ENCODE results near the gene WBP2.
"Not testable (repeated sequence)": the region's sequence is repeated elsewhere in the genome, so short reads cannot be mapped to it uniquely, and the experiment has no call there.

The WBP2 gene

GRCh38 chr17:75888484-75888883, 33.3 kb upstream of the WBP2 start:
- no peak for DNase-seq

DNA sequence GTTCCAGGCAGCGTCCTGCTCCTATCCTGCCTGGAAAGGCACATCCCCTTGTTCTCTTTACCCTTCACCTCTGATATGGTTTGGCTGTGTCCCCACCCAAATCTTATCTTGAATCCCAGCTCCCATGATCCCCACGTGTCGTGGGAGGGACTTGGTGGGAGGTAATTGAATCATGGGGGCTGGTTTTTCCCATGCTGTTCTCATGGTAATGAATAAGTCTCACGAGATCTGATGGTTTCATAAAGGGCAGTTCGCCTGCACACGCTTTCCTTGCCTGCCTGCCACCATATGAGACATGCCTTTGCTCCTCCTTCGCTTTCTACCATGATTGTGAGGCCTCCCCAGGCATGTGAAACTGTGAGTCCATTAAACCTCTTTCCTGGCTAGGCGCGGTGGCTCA, 30.7 kb upstream of the WBP2 start:
- not testable (repeated sequence) for DNase-seq

DNA sequence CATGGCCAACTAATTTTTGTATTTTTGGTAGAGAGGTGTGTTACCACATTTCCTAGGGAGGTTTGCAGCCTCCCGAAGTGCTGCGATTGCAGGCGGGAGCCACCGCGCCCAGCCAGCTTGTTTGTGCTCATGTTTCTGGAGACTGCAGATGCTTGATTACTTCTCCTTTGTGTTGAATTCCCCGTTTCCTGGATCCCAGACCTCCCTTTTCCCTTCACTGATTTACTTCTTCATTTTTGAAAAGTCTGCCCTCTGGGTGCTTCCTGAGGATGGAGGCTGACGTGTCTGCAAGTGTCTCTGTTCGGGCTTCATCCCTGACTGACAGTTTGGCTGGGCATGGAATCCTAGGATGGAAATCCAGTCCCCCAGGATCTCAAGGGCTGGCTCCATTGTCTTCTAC, 30.3 kb upstream of the WBP2 start:
- no peak for DNase-seq

DNA sequence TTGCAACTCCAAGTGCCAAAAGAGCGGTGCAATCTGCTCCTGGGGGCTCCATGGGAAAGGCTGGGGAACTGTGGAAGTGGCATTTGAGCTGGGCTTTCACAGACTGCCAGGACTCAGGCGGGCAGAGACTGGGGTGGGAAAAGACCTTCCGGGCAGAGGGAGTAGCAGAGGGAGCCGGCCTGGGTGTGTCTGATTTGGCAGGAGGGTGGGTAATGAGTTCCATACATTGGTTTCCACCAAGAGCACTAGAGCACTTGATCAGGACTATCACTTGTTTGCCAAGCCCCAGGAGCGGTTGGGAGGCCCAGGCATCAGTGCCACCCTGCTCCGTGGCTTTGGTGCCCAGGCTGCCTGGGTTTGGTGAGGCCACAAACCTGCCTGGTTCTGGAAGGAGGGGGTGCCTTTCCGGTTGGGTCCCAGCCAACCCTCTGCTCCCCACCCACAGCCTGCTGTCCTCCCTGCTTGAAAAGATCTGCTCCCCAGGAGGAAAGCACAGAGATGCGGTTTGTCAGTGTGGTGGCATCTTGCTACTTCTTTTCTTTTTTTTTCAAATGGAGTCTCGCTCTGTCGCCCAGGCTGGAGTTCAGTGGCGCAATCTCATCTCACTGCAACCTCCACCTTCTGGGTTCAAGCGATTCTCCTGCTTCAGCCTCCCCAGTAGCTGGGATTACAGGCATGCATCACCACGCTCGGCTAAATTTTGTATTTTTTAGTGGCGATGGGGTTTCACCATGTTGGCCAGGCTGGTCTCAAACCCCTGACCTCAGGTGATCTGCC, 26.7 kb upstream of the WBP2 start:
- no peak for DNase-seq

- no peak for DNase-seq
Measured at GRCh38 chr17:75880266-75880665, 25.1 kb upstream of the WBP2 start.

- DNase-seq: peak in 12 of 14 donors; percentile 32 to 75 (median 46)
Measured at GRCh38 chr17:75878174-75878998, 23.3 kb upstream of the WBP2 start, which contains the start of gene TRIM47. TRIM47 (minus strand) TSS chr17:75878581; CDS start chr17:75878548, 33 bp downstream.

DNA sequence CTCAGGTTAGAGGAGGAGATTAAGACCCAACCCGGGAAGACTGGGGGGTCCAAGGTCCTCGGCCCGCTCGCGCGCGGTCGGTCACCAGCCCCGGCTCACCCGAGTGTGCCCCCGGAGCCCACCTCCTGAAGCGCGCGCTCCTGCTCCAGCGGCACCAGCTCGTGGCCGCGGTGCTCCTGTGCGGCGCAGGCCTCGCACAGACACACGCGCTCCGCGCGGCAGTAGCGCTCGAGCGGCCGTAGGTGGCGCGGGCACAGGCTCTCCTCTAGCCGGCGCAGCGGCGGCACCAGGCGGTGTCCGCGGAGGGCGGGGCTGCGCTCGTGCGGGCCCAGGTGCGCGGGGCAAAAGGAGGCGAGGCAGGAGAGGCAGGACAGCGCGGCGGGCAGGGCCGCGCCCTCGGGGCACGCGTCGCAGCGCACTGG, 22.6 kb upstream of the WBP2 start:
- peak in 9 of 14 donors; percentile 28 to 78 (median 63) for DNase-seq

GRCh38 chr17:75876938-75877751, 22.0 kb upstream of the WBP2 start:
- peak in 13 of 14 donors; percentile 41 to 92 (median 80) for DNase-seq

GRCh38 chr17:75876190-75876937, 21.2 kb upstream of the WBP2 start:
- peak in 1 of 14 donors; percentile 62 for DNase-seq

GRCh38 chr17:75875940-75876189, 20.7 kb upstream of the WBP2 start:
- DNase-seq: peak in 8 of 14 donors; percentile 45 to 91 (median 60)

DNA sequence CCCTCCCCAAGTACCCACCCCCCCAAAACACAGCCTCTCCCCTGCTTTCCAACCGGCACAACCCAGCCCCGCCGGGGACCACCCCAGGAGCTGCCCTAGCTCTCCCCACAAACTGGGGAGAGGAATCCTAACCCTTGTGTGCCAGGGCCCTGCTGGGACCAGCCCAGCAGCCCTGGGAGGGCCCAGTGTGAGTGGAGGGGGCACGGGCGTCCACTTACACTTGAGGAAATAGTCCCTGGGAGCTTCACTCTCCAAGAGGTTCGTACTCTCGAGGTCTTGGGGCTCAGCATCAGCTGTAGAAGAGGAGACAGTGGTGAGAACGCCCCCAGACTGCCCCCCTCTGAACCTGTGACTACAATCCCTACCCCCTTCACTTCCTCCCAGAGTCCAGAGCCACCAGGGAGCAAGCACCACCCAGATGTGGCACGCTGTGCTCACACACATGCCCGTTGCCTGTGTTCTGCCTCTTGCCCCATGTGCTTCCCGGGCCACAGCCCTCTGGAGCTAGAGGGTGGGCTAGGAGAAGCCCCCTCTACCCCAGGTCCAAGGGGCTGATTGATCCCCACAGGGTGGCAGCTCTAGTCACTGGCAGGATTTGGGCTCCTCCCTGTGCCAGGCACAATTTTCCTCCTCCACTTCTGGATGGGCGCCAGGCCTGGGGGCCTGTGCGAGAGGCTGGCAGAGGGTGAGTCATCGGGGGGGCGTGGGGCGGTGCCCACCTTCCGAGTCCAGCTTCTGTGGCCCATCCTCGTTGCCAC, 20.2 kb upstream of the WBP2 start:
- DNase-seq: peak in 7 of 14 donors; percentile 46 to 91 (median 63)

- no peak for DNase-seq
Measured at GRCh38 chr17:75874323-75875181, 19.4 kb upstream of the WBP2 start.

- no peak for DNase-seq
Measured at GRCh38 chr17:75873587-75874322, 18.6 kb upstream of the WBP2 start.

DNA sequence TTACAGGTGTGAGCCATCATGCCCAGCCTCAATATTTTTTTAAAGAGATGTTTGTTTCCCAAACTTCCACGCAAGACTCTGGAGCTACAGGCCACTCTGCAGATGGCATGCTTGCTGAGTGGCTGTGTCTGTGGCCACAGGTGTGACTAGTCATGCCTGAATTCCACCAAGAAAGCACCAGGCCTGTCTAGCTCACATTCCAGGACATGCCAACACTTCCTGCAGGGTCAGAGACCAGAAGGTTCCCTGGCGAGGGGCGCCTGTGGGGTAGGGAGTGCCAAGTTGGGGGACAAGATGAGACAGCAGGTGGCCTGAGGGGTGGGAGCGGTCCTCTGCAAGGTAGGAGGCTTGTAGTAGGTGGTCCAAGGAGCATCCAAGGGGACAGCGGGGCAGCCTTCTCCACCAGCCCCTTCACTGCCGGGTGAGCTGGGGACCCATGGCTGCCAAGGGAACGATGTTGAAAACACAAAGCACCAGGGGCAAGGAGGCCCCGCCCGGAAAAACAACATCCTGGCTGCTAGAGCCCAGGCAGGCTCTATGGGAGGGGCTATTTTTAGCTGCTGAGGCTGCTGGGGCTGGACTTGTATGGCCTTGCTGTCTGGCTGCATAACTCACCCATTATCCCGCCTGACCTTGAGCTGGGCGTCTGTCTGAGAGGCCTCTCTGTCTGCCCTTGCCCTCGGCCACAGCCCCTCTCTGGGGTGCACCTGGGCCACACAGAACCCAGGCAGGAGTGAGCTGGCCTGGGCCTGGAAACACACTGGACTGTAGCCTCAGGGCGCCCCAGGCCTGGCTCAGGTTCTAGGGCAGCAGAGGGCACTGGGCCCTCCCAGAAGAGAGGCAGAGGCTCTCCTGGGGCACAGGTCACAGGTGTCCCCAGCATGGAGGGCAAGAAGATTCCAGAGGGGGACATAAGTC, 17.6 kb upstream of the WBP2 start:
- DNase-seq: peak in 6 of 14 donors; percentile 19 to 61 (median 31)

DNA sequence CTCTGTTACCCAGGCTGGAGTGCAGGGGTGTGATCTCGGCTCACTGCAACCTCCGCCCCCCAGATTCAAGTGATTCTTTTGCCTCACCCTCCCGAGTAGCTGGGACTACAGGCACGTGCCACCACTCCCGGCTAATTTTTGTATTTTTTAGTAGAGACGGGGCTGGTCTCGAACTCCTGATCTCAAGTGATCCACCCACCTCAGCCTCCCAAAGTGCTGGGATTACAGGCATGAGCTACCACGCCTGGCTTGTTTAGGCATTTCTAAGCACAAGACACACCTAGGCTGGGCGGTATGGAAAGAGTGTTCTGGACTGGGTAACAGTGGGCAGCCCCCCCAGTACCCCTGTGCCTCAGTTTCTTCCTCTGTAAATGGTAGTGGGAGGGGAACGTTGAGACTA, 15.1 kb upstream of the WBP2 start:
- not testable (repeated sequence) for DNase-seq

- DNase-seq: peak in 12 of 14 donors; percentile 36 to 92 (median 80)
Measured at GRCh38 chr17:75869282-75870141, 14.4 kb upstream of the WBP2 start.

- DNase-seq: peak in 1 of 14 donors; percentile 57
Measured at GRCh38 chr17:75868730-75869281, 13.7 kb upstream of the WBP2 start.

Measured in C1 segment of cervical spinal cord (tissue), 14 donors.